Endodermal cell (in vitro differentiated cells): ENCODE data around the gene TMED5. TPM values are rescaled to one million over a fixed set of nuclear protein-coding genes. Genes with fewer than 3 reads are reported as not detected.
"Not testable (repeated sequence)": the region's sequence is repeated elsewhere in the genome, so short reads cannot be mapped to it uniquely, and the experiment has no call there.

ENCODE experiments used
- DNase-seq: peaks from one replicate; pipeline ENCODE4 v3.0.0-alpha.2; 2017
- H3K27ac ChIP-seq: 2 replicates; pipeline ENCODE4 v1.5.1; 2013; ENCODE audit warnings: mild to moderate bottlenecking, low read depth, low read length, moderate library complexity
- H3K27me3 ChIP-seq: 2 replicates; pipeline ENCODE4 v1.6.1; 2013; ENCODE audit warnings: mild to moderate bottlenecking, low read length, moderate library complexity; ENCODE audit not compliant: insufficient read depth, control insufficient read depth, poor library complexity, severe bottlenecking
- H3K36me3 ChIP-seq: 2 replicates; pipeline ENCODE4 v1.7.0; 2013; ENCODE audit warnings: mild to moderate bottlenecking, low read length, moderate library complexity; ENCODE audit not compliant: control insufficient read depth, insufficient read depth
- H3K4me1 ChIP-seq: one replicate; pipeline ENCODE4 v1.7.0; 2013; ENCODE audit warnings: low read length; ENCODE audit not compliant: control insufficient read depth, insufficient read depth
- H3K4me3 ChIP-seq: 2 replicates; pipeline ENCODE4 v1.5.1; 2013; ENCODE audit warnings: mild to moderate bottlenecking, low read length, moderate library complexity
- H3K9ac ChIP-seq: 2 replicates; pipeline ENCODE4 v1.6.1; 2013; ENCODE audit warnings: mild to moderate bottlenecking, low read length, moderate library complexity; ENCODE audit not compliant: poor library complexity, severe bottlenecking; ENCODE audit errors: extremely low read depth
- H3K9me3 ChIP-seq: 2 replicates; pipeline ENCODE4 v1.6.1; 2013; ENCODE audit warnings: mild to moderate bottlenecking, low read length, moderate library complexity; ENCODE audit not compliant: control insufficient read depth
- H3K27ac Mint-ChIP-seq: 2 replicates; pipeline ENCODE4 v1.8.0; 2020; ENCODE audit warnings: mixed read lengths
- H3K27me3 Mint-ChIP-seq: 2 replicates; pipeline ENCODE4 v1.8.0; 2021; ENCODE audit warnings: mild to moderate bottlenecking, mixed read lengths; ENCODE audit not compliant: insufficient read depth
- H3K36me3 Mint-ChIP-seq: 2 replicates; pipeline ENCODE4 v1.8.0; 2020; ENCODE audit warnings: low read depth, mixed read lengths
- H3K4me1 Mint-ChIP-seq: 2 replicates; pipeline ENCODE4 v1.8.0; 2020; ENCODE audit warnings: mixed read lengths
- H3K4me3 Mint-ChIP-seq: 2 replicates; pipeline ENCODE4 v1.8.0; 2020; ENCODE audit warnings: mild to moderate bottlenecking, moderate library complexity, mixed read lengths
- H3K9me3 Mint-ChIP-seq: 2 replicates; pipeline ENCODE4 v1.8.0; 2020; ENCODE audit warnings: mild to moderate bottlenecking, mixed read lengths
- CTCF ChIP-seq: fragments of 200-600 bp; sonication (generic); conservative IDR thresholded peaks from 2 replicates; pipeline ENCODE4 v1.5.0; 2021; ENCODE audit warnings: antibody characterized with exemption, mild to moderate bottlenecking
- whole genome bisulfite sequencing, 2 experiments: methylation state at CpG; one replicate each; pipeline versions ENCODE4 v1.1.5 to v1.1.7; 2013; ENCODE audit warnings: missing lambda C conversion rate in 2 of 2, mixed read lengths in 1 of 2; ENCODE audit not compliant: insufficient coverage in 1 of 2, insufficient read length in 1 of 2; 5-methylcytosine and 5-hydroxymethylcytosine counted together
- total RNA-seq, 2 donors: library from RNA; stranded (reverse); fragmentation: NEBNext Ultra II Directional in 1 of 2; extraction: Animal tissue kit (Norgen Biotek cat#: 25700) in 1 of 2; gene quantifications; 2 replicates in 1 of 2; 3 replicates in 1 of 2; pipeline ENCODE4 v1.2.1, GENCODE V29; 2021

The TMED5 gene
- total RNA-seq, 2 donors from 2014 or later: 28.0 to 30.2 TPM

- peaks cover 28% of the 10 kb centered on the region for H3K36me3 Mint-ChIP-seq
- H3K4me1 Mint-ChIP-seq: no peaks in the 10 kb centered on the region
- H3K4me1 ChIP-seq: no peaks in the 10 kb centered on the region
- no peak overlapping the region for H3K9ac ChIP-seq
- H3K27ac ChIP-seq: no peak overlapping the region
- H3K27ac Mint-ChIP-seq: no peak overlapping the region
- no peak overlapping the region for H3K4me3 ChIP-seq
- H3K9me3 Mint-ChIP-seq: peaks cover 20% of the 10 kb centered on the region
- H3K9me3 ChIP-seq: peaks cover 22% of the 10 kb centered on the region
- peaks cover 23% of the 10 kb centered on the region for H3K36me3 ChIP-seq
- no peaks in the 10 kb centered on the region for H3K27me3 Mint-ChIP-seq
- DNase-seq: no peak
- no peak for TF ChIP-seq CTCF
- WGBS, 2 experiments: 96 to 100% methylated on average over 1 to 2 of the region's 2 CpGs
- no peak overlapping the region for H3K4me3 Mint-ChIP-seq
- H3K27me3 ChIP-seq: no peaks in the 10 kb centered on the region
These were observed 15.4 kb downstream of the TMED5 start for GRCh38 chr1:93164816-93165215.

GRCh38 chr1:93163314-93163713, 16.9 kb downstream of the TMED5 start:
- not testable (repeated sequence) for H3K4me1 ChIP-seq, H3K4me3 ChIP-seq, DNase-seq, H3K9ac ChIP-seq, H3K27me3 ChIP-seq, H3K27me3 Mint-ChIP-seq, H3K4me3 Mint-ChIP-seq, H3K4me1 Mint-ChIP-seq, H3K27ac Mint-ChIP-seq, H3K27ac ChIP-seq
- Histone ChIP-seq H3K9me3 (peaks cover 22% of the 10 kb centered on the region), H3K36me3 (peaks cover 32% of the 10 kb centered on the region)
- Mint-ChIP-seq H3K9me3 (peaks cover 10% of the 10 kb centered on the region), H3K36me3 (peaks cover 24% of the 10 kb centered on the region)
- WGBS, 2 experiments: 91 to 98% methylated on average over 7 to 8 of the region's 8 CpGs

GRCh38 chr1:93159337-93159736, 20.9 kb downstream of the TMED5 start:
- H3K9me3 Mint-ChIP-seq: no peaks in the 10 kb centered on the region
- no peaks in the 10 kb centered on the region for H3K4me1 ChIP-seq
- 83 to 89% methylated on average over 2 of the region's 2 CpGs for WGBS, 2 experiments
- no peak overlapping the region for H3K27ac ChIP-seq
- no peak for DNase-seq
- H3K36me3 Mint-ChIP-seq: peaks cover 25% of the 10 kb centered on the region
- no peak overlapping the region for H3K4me3 ChIP-seq
- H3K4me3 Mint-ChIP-seq: no peak overlapping the region
- H3K27ac Mint-ChIP-seq: no peak overlapping the region
- TF ChIP-seq CTCF: no peak
- H3K27me3 Mint-ChIP-seq: no peaks in the 10 kb centered on the region
- no peaks in the 10 kb centered on the region for H3K27me3 ChIP-seq
- no peaks in the 10 kb centered on the region for H3K4me1 Mint-ChIP-seq
- H3K9me3 ChIP-seq: peaks cover 3% of the 10 kb centered on the region
- no peak overlapping the region for H3K9ac ChIP-seq
- peaks cover 52% of the 10 kb centered on the region for H3K36me3 ChIP-seq

- no peaks in the 10 kb centered on the region for H3K27me3 ChIP-seq
- 95% methylated on average over 3 of the region's 3 CpGs; no CpG with 5 or more reads in 1 of the 2 experiments for WGBS, 2 experiments
- Mint-ChIP-seq H3K4me3 (no peak overlapping the region), H3K27me3 (no peaks in the 10 kb centered on the region), H3K9me3 (no peaks in the 10 kb centered on the region), H3K27ac (peak overlapping the region; percentile 35), H3K4me1 (no peaks in the 10 kb centered on the region), H3K36me3 (peaks cover 22% of the 10 kb centered on the region)
- no peak overlapping the region for H3K9ac ChIP-seq
- peaks cover 63% of the 10 kb centered on the region for H3K36me3 ChIP-seq
- no peak for TF ChIP-seq CTCF
- no peak overlapping the region for H3K27ac ChIP-seq
- peaks cover 3% of the 10 kb centered on the region for H3K9me3 ChIP-seq
- no peaks in the 10 kb centered on the region for H3K4me1 ChIP-seq
- no peak for DNase-seq
- no peak overlapping the region for H3K4me3 ChIP-seq
These were observed 24.9 kb downstream of the TMED5 start for GRCh38 chr1:93155335-93155734.
